ENCODE results near the gene BICRAL. TPM values are rescaled to one million over a fixed set of nuclear protein-coding genes. Genes with fewer than 3 reads are reported as not detected.

Gene BICRAL
- total and polyA plus RNA-seq, 8 donors: 2.8 to 23.2 (median 7.0) TPM

DNA sequence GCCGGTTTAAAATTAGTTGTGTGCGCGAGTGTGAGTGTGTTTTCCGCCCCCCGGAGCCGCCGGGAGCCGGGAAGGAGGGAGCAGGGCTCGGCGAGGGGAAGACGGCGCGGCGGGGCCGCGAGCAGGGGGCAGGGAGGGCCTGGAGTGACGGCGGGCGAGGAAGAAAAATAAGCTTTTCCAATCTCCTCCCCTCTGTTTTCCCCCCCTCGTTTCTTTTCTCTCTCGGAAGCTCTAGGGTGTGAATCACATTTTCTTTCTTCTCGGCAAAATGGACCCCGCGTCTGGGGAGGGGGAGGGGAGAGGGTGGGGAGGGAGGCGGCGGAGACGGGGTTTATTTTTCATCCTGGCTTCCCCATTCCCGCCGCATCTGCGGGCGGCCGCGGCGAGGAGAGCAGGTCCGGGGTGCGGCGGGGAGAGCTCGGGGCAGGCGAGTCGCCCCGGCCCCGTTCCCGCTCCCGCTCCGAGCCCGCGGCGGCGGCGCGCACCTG lies 881 bp downstream of the BICRAL start:
- peak overlapping the region; percentile 97 to 100 (median 100) for H3K27ac ChIP-seq
- intact Hi-C loops (cut with DNase I; ENCODE audit: low total_unique reads): no loop called here
- TF ChIP-seq POLR2A (IDR thresholded peaks at IDR 0.05) (peak in 2 of 4 donors; percentile 28 to 33), EP300 (IDR thresholded peaks at IDR 0.05) (no peak), POLR2AphosphoS5 (IDR thresholded peaks at IDR 0.05) (peak; percentile 49 to 96 (median 81))
- TF ChIP-seq, protein P1, sequence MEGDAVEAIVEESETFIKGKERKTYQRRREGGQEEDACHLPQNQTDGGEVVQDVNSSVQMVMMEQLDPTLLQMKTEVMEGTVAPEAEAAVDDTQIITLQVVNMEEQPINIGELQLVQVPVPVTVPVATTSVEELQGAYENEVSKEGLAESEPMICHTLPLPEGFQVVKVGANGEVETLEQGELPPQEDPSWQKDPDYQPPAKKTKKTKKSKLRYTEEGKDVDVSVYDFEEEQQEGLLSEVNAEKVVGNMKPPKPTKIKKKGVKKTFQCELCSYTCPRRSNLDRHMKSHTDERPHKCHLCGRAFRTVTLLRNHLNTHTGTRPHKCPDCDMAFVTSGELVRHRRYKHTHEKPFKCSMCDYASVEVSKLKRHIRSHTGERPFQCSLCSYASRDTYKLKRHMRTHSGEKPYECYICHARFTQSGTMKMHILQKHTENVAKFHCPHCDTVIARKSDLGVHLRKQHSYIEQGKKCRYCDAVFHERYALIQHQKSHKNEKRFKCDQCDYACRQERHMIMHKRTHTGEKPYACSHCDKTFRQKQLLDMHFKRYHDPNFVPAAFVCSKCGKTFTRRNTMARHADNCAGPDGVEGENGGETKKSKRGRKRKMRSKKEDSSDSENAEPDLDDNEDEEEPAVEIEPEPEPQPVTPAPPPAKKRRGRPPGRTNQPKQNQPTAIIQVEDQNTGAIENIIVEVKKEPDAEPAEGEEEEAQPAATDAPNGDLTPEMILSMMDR (IDR thresholded peaks at IDR 0.05): no peak
- peaks cover 28 to 47% (median 37%) of the 10 kb centered on the region in 4 donors for H3K4me1 ChIP-seq
- peak overlapping the region; percentile 48 to 97 (median 63) for H3K4me3 ChIP-seq
- H3K27me3 ChIP-seq: no peaks in the 10 kb centered on the region
- DNase-seq: peak; percentile 75 to 93
- whole genome bisulfite sequencing, 5 donors: 0 to 1% (median 1%) methylated on average over 29 to 49 of the region's 51 CpGs
- no peaks in the 10 kb centered on the region for H3K36me3 ChIP-seq
- no peaks in the 10 kb centered on the region for H3K9me3 ChIP-seq

DNA sequence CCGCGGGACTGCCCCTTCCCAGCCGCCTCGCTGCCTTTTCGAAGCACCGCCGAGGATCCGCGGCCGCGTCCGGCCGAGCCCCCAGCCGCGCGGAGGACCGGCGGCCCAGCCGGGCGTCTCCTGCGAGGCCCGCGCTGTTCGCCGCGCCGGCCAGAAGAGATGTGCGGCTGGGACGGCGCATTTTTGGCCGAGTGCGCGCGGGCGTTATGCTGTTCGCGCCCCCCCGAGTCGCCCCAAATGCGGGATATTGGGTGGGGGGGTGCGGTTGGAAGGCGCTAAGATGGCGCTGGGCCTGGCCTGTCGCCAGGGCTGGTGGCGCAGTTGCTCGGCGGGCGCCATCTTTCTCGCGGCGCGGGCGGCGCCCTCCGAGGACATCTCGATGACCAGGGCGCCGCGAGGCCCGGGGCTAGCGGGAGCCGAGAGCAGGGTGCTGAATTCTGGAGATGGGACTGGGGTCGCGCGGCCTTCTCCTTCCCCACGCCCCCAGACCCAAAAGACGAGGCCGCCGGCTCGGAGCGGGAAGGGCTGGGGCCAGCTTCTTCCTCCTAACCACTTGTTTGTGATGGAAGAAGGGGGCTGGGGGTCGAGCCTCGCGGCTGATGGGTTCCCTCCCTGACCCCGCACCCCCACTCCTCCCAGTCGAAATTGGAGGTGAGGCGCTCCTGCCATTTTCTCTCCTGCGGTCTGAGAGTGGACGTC lies 1.5 kb downstream of the BICRAL start:
- Histone ChIP-seq H3K27me3 (no peaks in the 10 kb centered on the region), H3K36me3 (no peaks in the 10 kb centered on the region), H3K4me3 (peak overlapping the region; percentile 48 to 97 (median 63)), H3K27ac (peak overlapping the region; percentile 97 to 100 (median 100)), H3K4me1 (peaks cover 29 to 53% (median 41%) of the 10 kb centered on the region in 4 donors), H3K9me3 (no peaks in the 10 kb centered on the region)
- peak; percentile 78 to 95 for DNase-seq
- intact Hi-C loops (cut with DNase I; ENCODE audit: low total_unique reads): no loop called here
- TF ChIP-seq POLR2AphosphoS5 (IDR thresholded peaks at IDR 0.05) (peak in 2 of 3 donors; percentile 64 to 80), EP300 (IDR thresholded peaks at IDR 0.05) (no peak)
- 0 to 1% (median 0%) methylated on average over 22 to 79 of the region's 79 CpGs for WGBS, 5 donors

DNA sequence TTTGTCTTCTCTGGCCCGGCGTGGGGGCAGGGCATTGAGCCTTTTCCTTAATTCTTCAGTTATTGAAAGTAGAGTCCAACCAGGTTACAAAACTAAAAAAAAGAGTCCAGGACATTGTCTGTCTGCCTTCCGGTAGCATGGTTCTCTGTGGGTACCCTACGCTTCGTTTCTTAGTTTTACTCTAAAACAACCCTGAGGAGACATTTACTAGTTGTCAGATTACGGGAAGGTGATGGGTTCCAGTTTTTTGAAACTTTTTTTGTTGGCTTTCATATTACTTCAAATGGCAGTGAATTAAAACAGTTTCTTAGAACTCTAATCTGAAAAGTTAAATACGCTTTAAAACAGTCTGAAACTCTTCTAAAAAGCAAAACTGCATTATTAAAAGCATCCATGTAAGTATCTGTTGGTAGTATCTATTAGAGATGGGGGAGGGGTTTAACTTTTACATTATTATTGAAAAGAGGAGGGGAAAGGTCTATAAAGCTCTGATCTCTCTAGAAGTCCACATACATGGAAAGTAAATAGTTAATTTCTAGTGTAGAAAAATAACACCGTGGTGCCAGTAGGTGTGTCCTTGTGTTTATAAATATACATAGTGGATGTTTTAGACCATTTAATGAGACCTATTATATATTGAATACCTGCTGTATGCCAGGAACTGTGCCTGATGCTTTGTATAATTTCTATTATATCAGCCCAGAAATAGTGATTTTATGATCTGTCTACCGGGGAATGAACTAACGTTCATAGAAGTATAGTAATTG lies 2.2 kb downstream of the BICRAL start:
- 0 to 2% (median 0%) methylated on average over 10 of the region's 10 CpGs for WGBS, 5 donors
- Histone ChIP-seq H3K27me3 (no peaks in the 10 kb centered on the region), H3K4me3 (peak overlapping the region; percentile 48 to 97 (median 63)), H3K36me3 (no peaks in the 10 kb centered on the region), H3K4me1 (peaks cover 35 to 60% (median 48%) of the 10 kb centered on the region in 4 donors), H3K9me3 (no peaks in the 10 kb centered on the region), H3K27ac (peak overlapping the region; percentile 97 to 100 (median 100))
- peak in 1 of 2 donors; percentile 55 for DNase-seq
- intact Hi-C loops (cut with DNase I; ENCODE audit: low total_unique reads): no loop called here
- no peak for TF ChIP-seq POLR2A (IDR thresholded peaks at IDR 0.05)
- TF ChIP-seq, protein P1 (IDR thresholded peaks at IDR 0.05): no peak
- TF ChIP-seq POLR2AphosphoS5 (IDR thresholded peaks at IDR 0.05): no peak
- no peak for TF ChIP-seq EP300 (IDR thresholded peaks at IDR 0.05)

- DNase-seq: no peak
- 50 to 68% (median 56%) methylated on average over 12 of the region's 12 CpGs for WGBS, 5 donors
- no peaks in the 10 kb centered on the region for H3K36me3 ChIP-seq
- peak overlapping the region; percentile 48 to 97 (median 63) for H3K4me3 ChIP-seq
- H3K27ac ChIP-seq: peak overlapping the region; percentile 62 to 100 (median 99)
- TF ChIP-seq POLR2AphosphoS5 (IDR thresholded peaks at IDR 0.05) (no peak), POLR2A (IDR thresholded peaks at IDR 0.05) (no peak), EP300 (IDR thresholded peaks at IDR 0.05) (no peak)
- TF ChIP-seq, protein P1 (IDR thresholded peaks at IDR 0.05): no peak
- no peaks in the 10 kb centered on the region for H3K9me3 ChIP-seq
- intact Hi-C loops (cut with DNase I; ENCODE audit: low total_unique reads): no loop called here
- peaks cover 44 to 68% (median 56%) of the 10 kb centered on the region in 4 donors for H3K4me1 ChIP-seq
- H3K27me3 ChIP-seq: no peaks in the 10 kb centered on the region
Observed at GRCh38 chr6:42784717-42785498, 3.1 kb downstream of the BICRAL start.

All from stomach (tissue), 9 donors.